Activated CD8-positive, alpha-beta memory T cell treated with anti-CD3 and anti-CD28 coated beads, Interleukin-2, amount 10 ng/mL, durations not matched to agents 7 days and 5 days (primary cell): Measurements from ENCODE around the gene ADRA2B. TPM values are rescaled to one million over a fixed set of nuclear protein-coding genes. Genes with fewer than 3 reads are reported as not detected.
A peak's percentile ranks its signal among the peaks of the same experiment; 100 is the strongest.
"Not testable (repeated sequence)": the region's sequence is repeated elsewhere in the genome, so short reads cannot be mapped to it uniquely, and the experiment has no call there.

Experiments used
- ATAC-seq: fragments of 150-1000 bp; cut with Tn5 transposase; one replicate; pipeline ENCODE4 v1.10.0; 2021; ENCODE audit warnings: moderate library complexity
- CTCF ChIA-PET: fragments of 350-600 bp; sonication (Branson Sonifier 250); formaldehyde crosslinking; loops from one replicate; lab custom pipeline; 2021; ENCODE audit warnings: antibody characterized with exemption; lab: Charles Lee
- DNase-seq: peaks from one replicate; pipeline ENCODE4 v3.0.0-alpha.2; 2020
- H3K27ac Mint-ChIP-seq: one replicate; pipeline ENCODE4 v1.8.0; 2021; ENCODE audit warnings: mild to moderate bottlenecking, mixed read lengths
- H3K27me3 Mint-ChIP-seq: one replicate; pipeline ENCODE4 v1.8.0; 2021; ENCODE audit warnings: mixed read lengths
- H3K36me3 Mint-ChIP-seq: one replicate; pipeline ENCODE4 v1.8.0; 2021; ENCODE audit warnings: mild to moderate bottlenecking, mixed read lengths
- H3K4me1 Mint-ChIP-seq: one replicate; pipeline ENCODE4 v1.8.0; 2021; ENCODE audit warnings: mixed read lengths
- H3K4me3 Mint-ChIP-seq: one replicate; pipeline ENCODE4 v1.8.0; 2021; ENCODE audit warnings: mild to moderate bottlenecking, moderate library complexity, mixed read lengths
- H3K9me3 Mint-ChIP-seq: one replicate; pipeline ENCODE4 v1.8.0; 2022; ENCODE audit warnings: low read depth, mixed read lengths
- total RNA-seq, 2 experiments: library from RNA; stranded (reverse); gene quantifications; one replicate each; pipeline ENCODE4 v1.2.3, GENCODE V29; 2021

ADRA2B gene
- under 1 TPM; 0.09 to 0.15 TPM for total RNA-seq

- ATAC-seq (peak; percentile 75), DNase-seq (peak; percentile 75)
- Mint-ChIP-seq H3K36me3 (no peaks in the 10 kb centered on the region), H3K27me3 (peaks cover 32% of the 10 kb centered on the region), H3K9me3 (no peaks in the 10 kb centered on the region), H3K27ac (no peak within 1 kb of the TSS), H3K4me3 (peak within 1 kb of the TSS; percentile 55), H3K4me1 (peaks cover 27% of the 10 kb centered on the region)
- CTCF ChIA-PET, result interaction anchor here (0.5 to 4.1 kb wide), 35 partner anchors 8 to 393 kb away, joined by 3 to 44 read pairs (median 5); partner anchors contain the start of genes ANKRD36C, ASTL, DUSP2 and STARD7
Measured at GRCh38 chr2:96116424-96116878, at the start of gene ADRA2B. TSS of gene ADRA2B (minus strand) at chr2:96116571. CDS start at chr2:96116149, 422 bp downstream.

GRCh38 chr2:96164459-96165184 lies 48.3 kb upstream of the ADRA2B start:
- Mint-ChIP-seq H3K36me3 (peaks cover 9% of the 10 kb centered on the region), H3K9me3 (peaks cover 8% of the 10 kb centered on the region), H3K4me3 (peak overlapping the region; percentile 71), H3K4me1 (peaks cover 62% of the 10 kb centered on the region), H3K27me3 (no peaks in the 10 kb centered on the region), H3K27ac (peak overlapping the region; percentile 96)
- CTCF ChIA-PET, result interaction anchor here (0.9 to 27.2 kb wide), 5 partner anchors 10 to 96 kb away, joined by 3 to 675 read pairs (median 5); partner anchors contain the start of genes ADRA2B, ASTL and DUSP2
- ATAC-seq, result peak; percentile 89
- peak; percentile 94 for DNase-seq

GRCh38 chr2:96163768-96164429 lies 47.5 kb upstream of the ADRA2B start:
- ATAC-seq, result peak; percentile 57
- no peaks in the 10 kb centered on the region for H3K27me3 Mint-ChIP-seq
- peaks cover 70% of the 10 kb centered on the region for H3K4me1 Mint-ChIP-seq
- H3K27ac Mint-ChIP-seq, result peak overlapping the region; percentile 96
- H3K9me3 Mint-ChIP-seq, result peaks cover 5% of the 10 kb centered on the region
- DNase-seq, result peak; percentile 88
- CTCF ChIA-PET, result interaction anchor here (0.6 to 27.2 kb wide), 6 partner anchors 11 to 151 kb away, joined by 3 to 675 read pairs (median 5); partner anchors contain the start of genes ADRA2B, ASTL and DUSP2
- H3K36me3 Mint-ChIP-seq, result peaks cover 7% of the 10 kb centered on the region
- peak overlapping the region; percentile 71 for H3K4me3 Mint-ChIP-seq

DNA sequence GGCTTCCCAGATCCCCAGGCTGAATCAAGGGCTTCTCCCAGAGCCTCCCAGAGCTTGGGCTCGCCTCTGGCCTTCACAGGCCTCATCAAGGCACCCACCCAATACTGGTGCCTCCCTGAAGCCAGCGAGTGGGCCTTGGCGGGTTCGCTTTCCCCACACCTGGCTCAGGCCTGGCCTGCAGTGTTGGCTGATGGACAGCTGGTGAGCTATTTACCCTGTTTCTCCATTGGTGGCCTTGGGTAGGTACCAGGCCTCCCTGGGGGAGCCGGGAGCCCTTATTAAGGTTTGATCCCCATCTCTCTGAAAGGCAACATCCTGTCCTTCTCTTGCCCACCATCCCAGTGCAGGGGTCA lies 47.0 kb upstream of the ADRA2B start:
- Mint-ChIP-seq H3K4me1 (peaks cover 75% of the 10 kb centered on the region), H3K27me3 (no peaks in the 10 kb centered on the region), H3K9me3 (peaks cover 5% of the 10 kb centered on the region), H3K36me3 (peaks cover 7% of the 10 kb centered on the region), H3K4me3 (peak overlapping the region; percentile 71), H3K27ac (peak overlapping the region; percentile 96)
- CTCF ChIA-PET, result interaction anchor here (0.6 to 27.2 kb wide), 5 partner anchors 11 to 151 kb away, joined by 3 to 675 read pairs (median 5); partner anchors contain the start of genes ADRA2B, ASTL and DUSP2
- DNase-seq (no peak), ATAC-seq (no peak)

GRCh38 chr2:96161898-96162297 lies 45.5 kb upstream of the ADRA2B start:
- ATAC-seq (no peak), DNase-seq (no peak)
- CTCF ChIA-PET, result interaction anchor here (3.9 to 27.2 kb wide), 2 partner anchors 13 to 17 kb away, joined by 31 to 675 read pairs; partner anchors contain the start of genes ASTL and DUSP2
- H3K9me3 Mint-ChIP-seq, result peaks cover 5% of the 10 kb centered on the region
- H3K4me1 Mint-ChIP-seq, result peaks cover 82% of the 10 kb centered on the region
- peaks cover 7% of the 10 kb centered on the region for H3K36me3 Mint-ChIP-seq
- H3K27ac Mint-ChIP-seq, result peak overlapping the region; percentile 96
- no peaks in the 10 kb centered on the region for H3K27me3 Mint-ChIP-seq
- H3K4me3 Mint-ChIP-seq, result no peak overlapping the region

GRCh38 chr2:96160366-96160765 lies 44.0 kb upstream of the ADRA2B start:
- not testable (repeated sequence) for H3K27me3 Mint-ChIP-seq, H3K36me3 Mint-ChIP-seq, H3K4me3 Mint-ChIP-seq, H3K9me3 Mint-ChIP-seq, DNase-seq, ATAC-seq, H3K27ac Mint-ChIP-seq
- CTCF ChIA-PET, result interaction anchor here (1.5 to 27.2 kb wide), 2 partner anchors 14 to 16 kb away, joined by 4 to 675 read pairs; partner anchors contain the start of genes ASTL and DUSP2
- peaks cover 89% of the 10 kb centered on the region for H3K4me1 Mint-ChIP-seq

DNA sequence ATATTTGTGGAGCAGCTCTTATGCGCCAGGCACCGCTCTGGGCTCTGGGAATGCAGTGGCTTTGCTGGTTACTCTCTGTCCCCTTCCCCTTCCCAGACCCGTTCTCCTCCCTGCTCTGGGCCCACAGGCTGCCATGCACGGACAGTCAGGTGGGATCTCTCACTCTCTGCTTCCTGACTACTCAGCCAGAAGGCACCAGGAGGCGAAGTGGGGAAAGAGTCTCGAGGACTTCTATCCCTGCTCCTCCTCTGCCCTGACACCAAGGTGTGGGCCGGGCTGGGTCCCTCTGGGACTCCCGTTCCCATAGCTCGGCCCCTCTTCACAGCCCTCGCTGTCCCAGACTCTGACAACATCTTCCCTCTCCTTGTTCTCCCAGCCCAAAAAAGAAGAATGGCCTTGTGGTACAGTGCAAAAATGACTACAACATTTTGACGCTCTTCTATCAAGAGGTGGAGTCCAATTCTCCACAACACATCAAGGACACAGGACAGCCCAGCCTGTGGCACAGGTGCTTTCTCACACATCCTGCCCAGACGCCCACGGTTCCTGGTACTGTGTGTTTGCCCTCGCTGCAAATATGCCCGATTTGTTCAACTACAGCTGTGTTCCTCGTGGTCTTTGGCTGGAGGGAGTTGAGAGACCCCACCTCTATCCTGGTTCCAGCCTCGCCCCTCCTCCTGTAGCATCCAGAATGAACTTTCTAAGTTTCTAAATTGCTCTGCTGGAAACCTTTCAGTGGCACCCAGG lies 42.9 kb upstream of the ADRA2B start:
- no peaks in the 10 kb centered on the region for H3K27me3 Mint-ChIP-seq
- no peak for DNase-seq
- H3K9me3 Mint-ChIP-seq, result peaks cover 5% of the 10 kb centered on the region
- no peak overlapping the region for H3K4me3 Mint-ChIP-seq
- H3K4me1 Mint-ChIP-seq, result peaks cover 80% of the 10 kb centered on the region
- H3K27ac Mint-ChIP-seq, result peak overlapping the region; percentile 58
- ATAC-seq, result no peak
- CTCF ChIA-PET, result interaction anchor here (1.5 to 27.2 kb wide), 3 partner anchors 15 to 42 kb away, joined by 4 to 675 read pairs (median 8); partner anchors contain the start of genes ADRA2B, ASTL and DUSP2
- peaks cover 7% of the 10 kb centered on the region for H3K36me3 Mint-ChIP-seq

DNA sequence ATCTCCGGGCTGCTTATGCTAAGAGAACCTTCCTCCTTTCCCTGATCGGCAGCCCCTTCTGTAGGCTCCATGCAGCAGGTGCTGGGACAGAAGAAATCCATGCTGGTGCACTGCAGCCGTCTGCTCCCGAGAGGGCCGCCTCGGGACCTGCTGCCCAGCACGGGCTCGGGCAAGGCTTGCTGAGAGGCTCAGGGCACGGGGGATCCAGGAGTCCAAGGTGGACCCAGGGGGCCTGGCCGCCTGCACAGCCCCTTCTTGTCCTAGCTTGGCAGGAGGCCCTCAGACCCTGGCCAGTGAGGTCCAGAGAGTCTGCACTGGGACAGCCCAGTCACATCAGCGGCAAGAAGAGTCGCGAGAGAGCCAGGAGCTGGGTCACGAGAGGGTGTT lies 42.2 kb upstream of the ADRA2B start:
- no peak for ATAC-seq
- peaks cover 5% of the 10 kb centered on the region for H3K9me3 Mint-ChIP-seq
- CTCF ChIA-PET, result interaction anchor here (0.9 to 27.2 kb wide), 3 partner anchors 14 to 42 kb away, joined by 7 to 675 read pairs (median 8); partner anchors contain the start of genes ADRA2B, ASTL and DUSP2
- peaks cover 7% of the 10 kb centered on the region for H3K36me3 Mint-ChIP-seq
- H3K4me1 Mint-ChIP-seq, result peaks cover 74% of the 10 kb centered on the region
- H3K27me3 Mint-ChIP-seq, result no peaks in the 10 kb centered on the region
- no peak for DNase-seq
- H3K27ac Mint-ChIP-seq, result peak overlapping the region; percentile 90
- peak overlapping the region; percentile 43 for H3K4me3 Mint-ChIP-seq

DNA sequence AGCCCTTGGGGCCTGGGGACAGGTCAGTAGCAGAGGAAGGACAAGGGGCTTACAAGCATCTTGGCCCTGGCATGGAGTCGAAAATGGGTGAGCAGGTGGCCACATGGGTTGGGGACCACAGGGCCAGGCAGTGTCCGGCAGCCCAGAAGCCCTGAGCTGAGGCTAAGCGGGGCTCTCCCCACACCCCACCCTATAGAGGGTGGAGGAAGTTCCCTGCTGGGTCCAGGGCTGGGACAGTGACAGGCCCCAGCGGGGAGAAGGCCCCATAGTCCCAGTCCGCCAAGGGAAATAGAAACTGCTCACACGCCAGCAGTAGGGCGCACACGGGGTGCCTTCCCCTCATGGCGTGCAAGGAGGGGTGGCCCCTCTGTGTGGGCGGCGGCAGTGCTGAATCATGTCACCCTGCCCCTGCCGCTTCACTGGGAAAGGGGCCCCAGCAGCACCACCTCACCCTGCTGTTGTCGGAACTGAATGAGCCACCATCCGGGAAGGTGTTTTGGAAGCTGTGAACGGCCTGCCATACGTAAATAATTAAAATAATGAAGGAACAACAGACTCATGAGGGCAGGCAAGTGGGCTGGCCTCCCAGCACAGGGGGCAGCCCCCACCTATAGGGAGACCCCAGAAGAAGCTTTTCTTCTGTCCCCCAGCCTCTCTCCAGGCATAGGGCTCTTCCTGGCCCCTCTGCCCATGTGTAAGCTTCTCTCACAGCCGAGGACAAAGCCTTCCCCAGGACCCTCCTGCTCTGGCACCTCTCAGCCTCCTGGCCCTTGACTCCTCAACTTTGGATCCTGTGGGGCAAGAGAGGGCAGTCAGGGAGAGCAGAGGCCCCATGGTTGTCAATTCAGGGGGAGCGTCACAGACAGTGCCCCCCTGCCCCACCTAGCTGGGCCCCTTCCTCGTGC lies 41.5 kb upstream of the ADRA2B start:
- H3K4me1 Mint-ChIP-seq, result peaks cover 70% of the 10 kb centered on the region
- peak overlapping the region; percentile 43 for H3K4me3 Mint-ChIP-seq
- DNase-seq (peak; percentile 90), ATAC-seq (peak; percentile 85)
- H3K27me3 Mint-ChIP-seq, result no peaks in the 10 kb centered on the region
- CTCF ChIA-PET, result interaction anchor here (0.9 to 27.2 kb wide), 4 partner anchors 13 to 41 kb away, joined by 7 to 675 read pairs (median 8); partner anchors contain the start of genes ADRA2B, ASTL and DUSP2
- peak overlapping the region; percentile 90 for H3K27ac Mint-ChIP-seq
- peaks cover 5% of the 10 kb centered on the region for H3K9me3 Mint-ChIP-seq
- H3K36me3 Mint-ChIP-seq, result peaks cover 7% of the 10 kb centered on the region

- no peaks in the 10 kb centered on the region for H3K27me3 Mint-ChIP-seq
- H3K4me1 Mint-ChIP-seq, result peaks cover 62% of the 10 kb centered on the region
- no peak for ATAC-seq
- DNase-seq, result no peak
- H3K4me3 Mint-ChIP-seq, result peak overlapping the region; percentile 43
- CTCF ChIA-PET, result interaction anchor here (1.3 to 27.2 kb wide), 2 partner anchors 12 to 17 kb away, joined by 7 to 675 read pairs; partner anchors contain the start of genes ASTL and DUSP2
- peaks cover 5% of the 10 kb centered on the region for H3K9me3 Mint-ChIP-seq
- H3K27ac Mint-ChIP-seq, result peak overlapping the region; percentile 90
- peaks cover 7% of the 10 kb centered on the region for H3K36me3 Mint-ChIP-seq
Measured at GRCh38 chr2:96156926-96157648, 40.7 kb upstream of the ADRA2B start.
